Mesothelial cell of epicardium (in vitro differentiated cells): Measurements from ENCODE around the gene PKNOX2. TPM values are rescaled to one million over a fixed set of nuclear protein-coding genes. Genes with fewer than 3 reads are reported as not detected.

ENCODE experiments used
- DNase-seq, 2 experiments: peaks; one replicate each; pipeline ENCODE4 v3.0.0; 2021; ENCODE audit warnings: low spot score in 2 of 2; ENCODE audit not compliant: unreplicated experiment in 2 of 2
- H3K27ac Mint-ChIP-seq: 2 replicates; pipeline ENCODE4 v1.8.0; 2021; ENCODE audit warnings: mixed read lengths
- H3K27me3 Mint-ChIP-seq: 2 replicates; pipeline ENCODE4 v1.8.0; 2021; ENCODE audit warnings: low read depth, mixed read lengths
- H3K36me3 Mint-ChIP-seq: 2 replicates; pipeline ENCODE4 v1.8.0; 2021; ENCODE audit warnings: mixed read lengths
- H3K4me1 Mint-ChIP-seq: 2 replicates; pipeline ENCODE4 v1.8.0; 2021; ENCODE audit warnings: mixed read lengths
- H3K4me3 Mint-ChIP-seq: 2 replicates; pipeline ENCODE4 v1.8.0; 2021; ENCODE audit warnings: mild to moderate bottlenecking, moderate library complexity, mixed read lengths
- H3K9me3 Mint-ChIP-seq: 2 replicates; pipeline ENCODE4 v1.8.0; 2021; ENCODE audit warnings: mixed read lengths
- CTCF ChIP-seq: fragments of 200-600 bp; sonication (generic); IDR thresholded peaks from one replicate; pipeline ENCODE4 v1.5.0; 2021; ENCODE audit warnings: antibody characterized with exemption; ENCODE audit not compliant: unreplicated experiment
- total RNA-seq: library from RNA; stranded (reverse); gene quantifications from 3 replicates; pipeline ENCODE4 v1.2.1, GENCODE V29; 2021

PKNOX2 gene
- total RNA-seq, 1 donor from 2014 or later = 22.2 TPM

- Mint-ChIP-seq H3K9me3 (no peaks in the 10 kb centered on the region), H3K4me1 (peaks cover 76% of the 10 kb centered on the region), H3K4me3 (peak overlapping the region; percentile 88), H3K27me3 (peaks cover 8% of the 10 kb centered on the region), H3K27ac (peak overlapping the region; percentile 94), H3K36me3 (no peaks in the 10 kb centered on the region)
- DNase-seq = no peak
- TF ChIP-seq CTCF = no peak
Observed at GRCh38 chr11:125166764-125167291, 2.3 kb downstream of the PKNOX2 start.

GRCh38 chr11:125167292-125167953, 2.9 kb downstream of the PKNOX2 start:
- TF ChIP-seq CTCF = no peak
- peak overlapping the region; percentile 88 for H3K4me3 Mint-ChIP-seq
- no peaks in the 10 kb centered on the region for H3K9me3 Mint-ChIP-seq
- no peaks in the 10 kb centered on the region for H3K36me3 Mint-ChIP-seq
- peak overlapping the region; percentile 94 for H3K27ac Mint-ChIP-seq
- DNase-seq = no peak
- peaks cover 73% of the 10 kb centered on the region for H3K4me1 Mint-ChIP-seq
- peaks cover 8% of the 10 kb centered on the region for H3K27me3 Mint-ChIP-seq

- Mint-ChIP-seq H3K9me3 (no peaks in the 10 kb centered on the region), H3K27ac (peak overlapping the region; percentile 94), H3K4me3 (peak overlapping the region; percentile 88), H3K36me3 (no peaks in the 10 kb centered on the region), H3K4me1 (peaks cover 65% of the 10 kb centered on the region), H3K27me3 (peaks cover 9% of the 10 kb centered on the region)
- DNase-seq = no peak
- TF ChIP-seq CTCF = no peak
Observed at GRCh38 chr11:125167954-125168835, 3.6 kb downstream of the PKNOX2 start.

- Mint-ChIP-seq H3K4me3 (peak overlapping the region; percentile 47), H3K27me3 (peaks cover 12% of the 10 kb centered on the region), H3K9me3 (no peaks in the 10 kb centered on the region), H3K4me1 (peaks cover 57% of the 10 kb centered on the region), H3K36me3 (no peaks in the 10 kb centered on the region), H3K27ac (peak overlapping the region; percentile 94)
- DNase-seq = no peak
- no peak for TF ChIP-seq CTCF
Observed at GRCh38 chr11:125168918-125169456, 4.4 kb downstream of the PKNOX2 start.

GRCh38 chr11:125170001-125170509, 5.5 kb downstream of the PKNOX2 start:
- DNase-seq = no peak
- Mint-ChIP-seq H3K36me3 (no peaks in the 10 kb centered on the region), H3K4me3 (peak overlapping the region; percentile 43), H3K27ac (peak overlapping the region; percentile 94), H3K4me1 (peaks cover 59% of the 10 kb centered on the region), H3K27me3 (peaks cover 14% of the 10 kb centered on the region), H3K9me3 (no peaks in the 10 kb centered on the region)
- no peak for TF ChIP-seq CTCF
